ENCODE results near the gene DKK2. TPM values are rescaled to one million over a fixed set of nuclear protein-coding genes. Genes with fewer than 3 reads are reported as not detected.

Gene DKK2
- 0.13 TPM in 1 of 2 replicates, not detected in the other for total RNA-seq

GRCh38 chr4:107035819-107036583, at the start of gene DKK2:
Gene DKK2 (minus strand): TSS chr4:107036313. CDS start chr4:107035591, 722 bp downstream.

